HUES64 (cell line): ENCODE data around the gene MAGEB2. TPM values are rescaled to one million over a fixed set of nuclear protein-coding genes. Genes with fewer than 3 reads are reported as not detected.
A peak's percentile ranks its signal among the peaks of the same experiment; 100 is the strongest.
"Not testable (repeated sequence)": the region's sequence is repeated elsewhere in the genome, so short reads cannot be mapped to it uniquely, and the experiment has no call there.

Experiments
- H3K27ac ChIP-seq: 2 replicates; pipeline ENCODE4 v1.7.0; 2013; ENCODE audit warnings: low read depth, low read length, inconsistent platforms
- H3K27me3 ChIP-seq: 2 replicates; pipeline ENCODE4 v1.6.1; 2013; ENCODE audit warnings: mild to moderate bottlenecking, low read length; ENCODE audit not compliant: insufficient read depth
- H3K36me3 ChIP-seq: 2 replicates; pipeline ENCODE4 v1.6.1; 2013; ENCODE audit warnings: mild to moderate bottlenecking, low read length; ENCODE audit not compliant: insufficient read depth
- H3K4me1 ChIP-seq: 2 replicates; pipeline ENCODE4 v1.6.1; 2013; ENCODE audit warnings: mild to moderate bottlenecking, low read length, moderate library complexity; ENCODE audit not compliant: insufficient read depth
- H3K4me3 ChIP-seq: 2 replicates; pipeline ENCODE4 v1.5.1; 2013; ENCODE audit warnings: mild to moderate bottlenecking, low read length, moderate library complexity
- H3K9ac ChIP-seq: 2 replicates; pipeline ENCODE4 v1.6.1; 2013; ENCODE audit warnings: mild to moderate bottlenecking, low read depth, low read length
- H3K9me3 ChIP-seq: 2 replicates; pipeline ENCODE4 v1.6.1; 2013; ENCODE audit warnings: low read depth, low read length; ENCODE audit not compliant: insufficient read depth
- WGBS: fragments of 150-250, 120-280 bp; methylation state at CpG from one replicate; pipeline ENCODE4 v1.1.7; 2013; ENCODE audit warnings: missing lambda C conversion rate; 5-methylcytosine and 5-hydroxymethylcytosine counted together
- polyA plus RNA-seq, 2 experiments: library from polyadenylated mRNA; stranded (reverse); fragments of 50-300 nt; gene quantifications; one replicate each; pipeline ENCODE4 v1.2.3, GENCODE V29; 2013

MAGEB2 gene, protein sequence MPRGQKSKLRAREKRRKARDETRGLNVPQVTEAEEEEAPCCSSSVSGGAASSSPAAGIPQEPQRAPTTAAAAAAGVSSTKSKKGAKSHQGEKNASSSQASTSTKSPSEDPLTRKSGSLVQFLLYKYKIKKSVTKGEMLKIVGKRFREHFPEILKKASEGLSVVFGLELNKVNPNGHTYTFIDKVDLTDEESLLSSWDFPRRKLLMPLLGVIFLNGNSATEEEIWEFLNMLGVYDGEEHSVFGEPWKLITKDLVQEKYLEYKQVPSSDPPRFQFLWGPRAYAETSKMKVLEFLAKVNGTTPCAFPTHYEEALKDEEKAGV
- not detected for polyA plus RNA-seq (2013, experiment 1 of 2)
- not detected for polyA plus RNA-seq (2013, experiment 2 of 2)

DNA sequence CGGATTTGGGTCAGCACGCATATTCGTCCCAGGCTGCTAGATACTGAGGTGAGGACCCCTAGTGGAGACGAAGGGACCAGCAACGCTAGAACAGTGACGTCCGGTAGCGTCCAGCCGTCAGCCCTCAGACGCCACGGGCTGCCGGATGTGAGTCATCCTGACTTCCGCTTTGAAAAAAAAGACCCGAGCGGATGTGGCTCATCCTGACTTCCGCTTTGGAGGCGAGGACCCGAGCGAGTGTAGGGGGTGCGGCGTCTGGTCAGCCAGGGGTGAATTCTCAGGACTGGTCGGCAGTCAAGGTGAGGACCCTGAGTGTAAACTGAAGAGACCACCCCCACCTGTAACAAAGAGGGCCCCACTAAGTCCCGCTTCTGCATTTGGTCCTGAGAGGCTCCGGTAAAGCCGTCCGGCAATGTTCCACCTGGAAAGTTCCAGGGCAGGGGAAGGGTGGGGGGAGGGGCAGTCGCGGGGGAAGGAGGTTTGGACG, at the start of gene MAGEB2:
Gene MAGEB2 (plus strand): TSS at position 207 of the 487 bp plus-strand sequence. CDS start 3,018 bp downstream, outside the sequence.
- H3K27ac ChIP-seq, result no peak within 1 kb of the TSS
- no peaks in the 10 kb centered on the region for H3K27me3 ChIP-seq
- no peak within 1 kb of the TSS for H3K4me3 ChIP-seq
- H3K9me3 ChIP-seq, result no peaks in the 10 kb centered on the region
- peaks cover 5% of the 10 kb centered on the region; the same call in 1 of the 2 replicates for H3K4me1 ChIP-seq
- H3K9ac ChIP-seq, result no peak within 1 kb of the TSS
- WGBS, result 96% methylated on average over 28 of the region's 29 CpGs
- H3K36me3 ChIP-seq, result no peaks in the 10 kb centered on the region

DNA sequence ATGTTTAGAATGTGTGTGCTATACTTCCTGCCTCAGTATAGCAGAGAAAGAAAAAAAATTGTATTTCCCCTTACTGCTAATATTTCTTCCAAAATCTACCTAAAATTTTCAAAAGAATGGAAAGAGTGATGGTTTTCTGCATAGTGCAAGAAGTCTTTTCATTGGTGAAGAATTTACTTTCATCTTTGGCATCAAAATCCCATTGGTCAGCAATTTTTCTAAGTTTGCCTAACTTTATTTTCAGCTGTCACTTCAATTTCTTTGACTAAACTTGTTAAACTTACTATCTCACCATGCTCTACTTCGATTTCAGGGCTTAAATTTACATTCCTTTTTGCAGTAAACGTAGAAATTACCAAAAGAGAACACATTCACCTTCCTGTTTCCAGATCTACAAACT, 44.5 kb upstream of the MAGEB2 start:
- no peaks in the 10 kb centered on the region for H3K9me3 ChIP-seq
- no peak overlapping the region for H3K27ac ChIP-seq
- H3K36me3 ChIP-seq, result no peaks in the 10 kb centered on the region
- H3K4me3 ChIP-seq, result no peak overlapping the region
- WGBS, result 91% methylated on average over 2 of the region's 2 CpGs
- H3K27me3 ChIP-seq, result no peaks in the 10 kb centered on the region
- H3K4me1 ChIP-seq, result no peaks in the 10 kb centered on the region
- no peak overlapping the region for H3K9ac ChIP-seq

GRCh38 chrX:30181353-30181752, 34.0 kb upstream of the MAGEB2 start:
- H3K9me3 ChIP-seq, result no peaks in the 10 kb centered on the region
- H3K9ac ChIP-seq, result no peak overlapping the region
- no peaks in the 10 kb centered on the region for H3K27me3 ChIP-seq
- H3K4me1 ChIP-seq, result no peaks in the 10 kb centered on the region
- H3K36me3 ChIP-seq, result no peaks in the 10 kb centered on the region
- 80% methylated on average over 1 of the region's 1 CpG for WGBS
- H3K27ac ChIP-seq, result no peak overlapping the region
- H3K4me3 ChIP-seq, result no peak overlapping the region

DNA sequence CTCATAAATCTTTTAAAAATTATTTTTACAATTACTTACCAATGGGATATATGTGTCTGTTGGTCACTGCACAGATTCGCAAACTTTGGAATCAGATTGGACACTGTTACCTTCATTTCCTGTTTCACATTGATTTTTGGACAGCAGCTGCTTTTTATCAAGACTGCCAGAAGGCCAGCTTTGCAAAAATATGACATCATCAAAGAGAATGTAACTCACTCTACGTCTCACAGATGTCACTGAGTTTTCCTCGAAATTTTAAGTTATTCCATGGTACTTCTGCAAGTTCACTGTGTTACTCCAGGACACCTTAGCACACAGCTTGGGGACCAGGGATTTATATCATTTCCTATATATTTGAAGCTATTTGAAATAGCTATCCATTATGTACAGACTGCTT, 31.8 kb upstream of the MAGEB2 start:
- Histone ChIP-seq H3K4me1 (no peaks in the 10 kb centered on the region), H3K27me3 (no peaks in the 10 kb centered on the region), H3K9ac (no peak overlapping the region), H3K4me3 (no peak overlapping the region), H3K36me3 (no peaks in the 10 kb centered on the region), H3K27ac (no peak overlapping the region), H3K9me3 (no peaks in the 10 kb centered on the region)
- WGBS, result 96% methylated on average over 3 of the region's 3 CpGs

DNA sequence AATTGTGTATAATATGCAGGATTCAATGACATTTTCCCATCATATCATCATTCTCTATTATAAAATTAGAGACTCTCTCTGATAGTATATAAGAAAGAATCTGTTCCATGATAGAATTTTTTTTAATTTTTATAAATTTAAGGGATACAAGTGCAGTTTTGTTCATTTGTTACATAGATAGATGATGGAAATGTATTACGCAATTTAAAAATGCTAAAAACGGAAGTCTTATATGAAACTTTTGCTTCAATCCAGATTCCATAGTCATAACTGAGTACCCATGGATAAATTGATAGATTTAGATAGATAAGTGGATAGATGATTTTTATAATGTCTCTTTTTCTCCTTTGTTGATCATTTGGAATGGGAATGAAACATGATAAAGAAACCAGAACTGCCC, 24.9 kb upstream of the MAGEB2 start:
- Histone ChIP-seq H3K27ac (no peak overlapping the region), H3K4me1 (no peaks in the 10 kb centered on the region), H3K27me3 (no peaks in the 10 kb centered on the region), H3K4me3 (no peak overlapping the region), H3K36me3 (no peaks in the 10 kb centered on the region), H3K9me3 (no peaks in the 10 kb centered on the region), H3K9ac (no peak overlapping the region)
- 92% methylated on average over 2 of the region's 2 CpGs for WGBS

- WGBS, result 24% methylated on average over 2 of the region's 6 CpGs
- not testable (repeated sequence) for H3K27ac ChIP-seq, H3K9me3 ChIP-seq, H3K27me3 ChIP-seq, H3K36me3 ChIP-seq, H3K9ac ChIP-seq, H3K4me1 ChIP-seq, H3K4me3 ChIP-seq
Observed at GRCh38 chrX:30193910-30194309, 21.5 kb upstream of the MAGEB2 start.

DNA sequence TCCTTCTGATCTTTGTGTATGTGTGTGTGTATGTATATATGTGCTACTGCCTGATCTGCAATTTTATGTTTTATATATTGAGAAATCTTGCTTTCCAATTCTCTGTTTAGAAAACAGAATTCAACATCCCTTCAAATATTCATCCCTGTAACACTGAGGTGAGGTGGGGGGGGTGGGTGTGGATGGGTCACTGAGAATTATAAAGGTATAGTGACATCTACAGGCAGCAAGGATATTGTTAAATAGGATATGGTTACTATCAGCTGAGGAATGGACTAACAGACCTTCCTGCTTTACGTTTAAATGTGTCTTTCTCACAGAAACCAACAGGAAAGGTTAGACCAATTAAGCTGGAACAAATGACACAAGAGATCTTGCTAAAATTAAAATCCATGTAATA, 19.0 kb upstream of the MAGEB2 start:
- Histone ChIP-seq H3K27me3 (no peaks in the 10 kb centered on the region), H3K9ac (no peak overlapping the region), H3K27ac (no peak overlapping the region), H3K36me3 (no peaks in the 10 kb centered on the region), H3K9me3 (no peaks in the 10 kb centered on the region), H3K4me1 (peaks cover 7% of the 10 kb centered on the region; the same call in 1 of the 2 replicates), H3K4me3 (no peak overlapping the region)
- WGBS, result 20% methylated on average over 1 of the region's 1 CpG

DNA sequence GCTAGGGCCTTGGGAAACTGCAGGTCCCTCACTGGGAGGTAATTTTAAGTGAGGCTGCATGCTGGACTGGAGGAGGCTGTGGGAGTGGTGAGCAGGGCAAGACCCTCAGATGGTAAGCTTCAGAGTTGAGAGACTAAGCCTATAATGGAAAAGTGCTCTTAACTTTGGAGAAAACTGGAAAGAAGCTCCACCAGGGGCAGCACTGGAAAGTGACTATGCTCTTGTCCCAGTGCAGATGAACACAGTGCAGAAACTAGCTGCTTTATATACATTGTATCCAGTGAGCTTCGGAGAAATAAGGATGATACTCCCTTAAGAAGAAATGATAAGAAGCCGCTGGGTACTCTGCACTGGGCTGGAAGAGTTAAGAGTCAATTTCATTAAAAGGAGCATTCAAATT, 3.2 kb upstream of the MAGEB2 start:
- no peak overlapping the region for H3K27ac ChIP-seq
- no peak overlapping the region for H3K4me3 ChIP-seq
- H3K9me3 ChIP-seq, result no peaks in the 10 kb centered on the region
- no peaks in the 10 kb centered on the region for H3K27me3 ChIP-seq
- 96% methylated on average over 2 of the region's 2 CpGs for WGBS
- no peak overlapping the region for H3K9ac ChIP-seq
- H3K36me3 ChIP-seq, result no peaks in the 10 kb centered on the region
- no peaks in the 10 kb centered on the region for H3K4me1 ChIP-seq

GRCh38 chrX:30217465-30217864, 2.1 kb downstream of the MAGEB2 start:
- H3K36me3 ChIP-seq, result no peaks in the 10 kb centered on the region
- WGBS, result 90% methylated on average over 1 of the region's 1 CpG
- H3K9me3 ChIP-seq, result no peaks in the 10 kb centered on the region
- peaks cover 5% of the 10 kb centered on the region; the same call in 1 of the 2 replicates for H3K4me1 ChIP-seq
- H3K27me3 ChIP-seq, result no peaks in the 10 kb centered on the region
- no peak overlapping the region for H3K27ac ChIP-seq
- H3K4me3 ChIP-seq, result no peak overlapping the region
- H3K9ac ChIP-seq, result no peak overlapping the region

GRCh38 chrX:30219372-30219771, 4.0 kb downstream of the MAGEB2 start:
- 25% methylated on average over 4 of the region's 4 CpGs for WGBS
- H3K36me3 ChIP-seq, result no peaks in the 10 kb centered on the region
- no peaks in the 10 kb centered on the region for H3K27me3 ChIP-seq
- H3K27ac ChIP-seq, result peak overlapping the region; percentile 92; the same call in 1 of the 2 replicates
- no peaks in the 10 kb centered on the region for H3K9me3 ChIP-seq
- no peak overlapping the region for H3K4me3 ChIP-seq
- no peak overlapping the region for H3K9ac ChIP-seq
- H3K4me1 ChIP-seq, result peaks cover 5% of the 10 kb centered on the region; the same call in 1 of the 2 replicates

GRCh38 chrX:30220661-30221060, 5.3 kb downstream of the MAGEB2 start:
- Histone ChIP-seq H3K36me3 (no peaks in the 10 kb centered on the region), H3K27me3 (no peaks in the 10 kb centered on the region), H3K9ac (no peak overlapping the region), H3K9me3 (no peaks in the 10 kb centered on the region), H3K4me1 (peaks cover 5% of the 10 kb centered on the region; the same call in 1 of the 2 replicates), H3K4me3 (no peak overlapping the region), H3K27ac (no peak overlapping the region; the same call in 1 of the 2 replicates)
- 90% methylated on average over 2 of the region's 5 CpGs for WGBS
